GM12875 (cell line): ENCODE results near the gene MDH2.
"Not testable (repeated sequence)": the region's sequence is repeated elsewhere in the genome, so short reads cannot be mapped to it uniquely, and the experiment has no call there.

ENCODE experiments used
- H3K4me3 ChIP-seq: one replicate; pipeline ENCODE4 v1.5.1; 2011; ENCODE audit warnings: low read depth, low read length, control low read depth
- TF ChIP-seq, protein P1 (sequence below): IDR thresholded peaks from 2 replicates; pipeline ENCODE4 v1.5.1; 2011; ENCODE audit warnings: low read depth, mild to moderate bottlenecking, control low read depth, inconsistent platforms, low read length, moderate library complexity, borderline replicate concordance; ENCODE audit not compliant: insufficient read depth

MDH2 gene

DNA sequence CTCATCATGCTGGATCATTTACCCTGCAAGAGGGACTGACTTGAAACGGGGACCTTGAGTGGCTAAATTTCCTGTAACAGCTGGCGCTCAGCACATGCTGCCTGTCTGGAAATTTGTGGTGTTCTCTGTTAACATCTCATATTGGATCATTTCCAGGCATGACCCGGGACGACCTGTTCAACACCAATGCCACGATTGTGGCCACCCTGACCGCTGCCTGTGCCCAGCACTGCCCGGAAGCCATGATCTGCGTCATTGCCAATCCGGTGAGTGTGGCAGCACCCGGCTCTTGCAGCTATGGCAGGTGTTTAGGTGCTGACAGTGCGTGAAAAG, 9.9 kb downstream of the MDH2 start:
- TF ChIP-seq, protein P1, sequence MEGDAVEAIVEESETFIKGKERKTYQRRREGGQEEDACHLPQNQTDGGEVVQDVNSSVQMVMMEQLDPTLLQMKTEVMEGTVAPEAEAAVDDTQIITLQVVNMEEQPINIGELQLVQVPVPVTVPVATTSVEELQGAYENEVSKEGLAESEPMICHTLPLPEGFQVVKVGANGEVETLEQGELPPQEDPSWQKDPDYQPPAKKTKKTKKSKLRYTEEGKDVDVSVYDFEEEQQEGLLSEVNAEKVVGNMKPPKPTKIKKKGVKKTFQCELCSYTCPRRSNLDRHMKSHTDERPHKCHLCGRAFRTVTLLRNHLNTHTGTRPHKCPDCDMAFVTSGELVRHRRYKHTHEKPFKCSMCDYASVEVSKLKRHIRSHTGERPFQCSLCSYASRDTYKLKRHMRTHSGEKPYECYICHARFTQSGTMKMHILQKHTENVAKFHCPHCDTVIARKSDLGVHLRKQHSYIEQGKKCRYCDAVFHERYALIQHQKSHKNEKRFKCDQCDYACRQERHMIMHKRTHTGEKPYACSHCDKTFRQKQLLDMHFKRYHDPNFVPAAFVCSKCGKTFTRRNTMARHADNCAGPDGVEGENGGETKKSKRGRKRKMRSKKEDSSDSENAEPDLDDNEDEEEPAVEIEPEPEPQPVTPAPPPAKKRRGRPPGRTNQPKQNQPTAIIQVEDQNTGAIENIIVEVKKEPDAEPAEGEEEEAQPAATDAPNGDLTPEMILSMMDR: no peak
- no peak overlapping the region for H3K4me3 ChIP-seq

GRCh38 chr7:76058745-76059144, 10.8 kb downstream of the MDH2 start:
- not testable (repeated sequence) for H3K4me3 ChIP-seq

DNA sequence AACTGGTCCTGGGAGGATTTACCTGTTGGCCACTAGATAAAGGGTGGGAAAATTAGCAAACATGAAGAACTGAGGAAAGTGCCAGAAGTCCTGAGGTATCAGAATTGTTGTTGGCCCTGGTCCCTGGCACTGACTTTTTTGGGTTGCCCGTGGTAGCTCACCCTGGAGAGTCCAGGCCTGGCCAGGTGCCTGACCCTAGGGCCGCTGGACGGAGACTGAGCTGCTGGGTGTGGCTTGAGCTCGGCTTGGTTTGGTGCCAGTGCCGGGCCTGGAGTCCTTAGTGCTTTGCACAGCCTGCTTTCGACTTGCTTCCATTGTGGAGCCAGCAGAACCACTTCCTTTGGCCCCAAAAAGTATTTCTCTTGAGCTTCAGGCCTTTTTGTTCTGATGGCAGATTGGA, 12.9 kb downstream of the MDH2 start:
- TF ChIP-seq, protein P1: no peak
- no peak overlapping the region for H3K4me3 ChIP-seq

- TF ChIP-seq, protein P1: no peak
- no peak overlapping the region for H3K4me3 ChIP-seq
Observed at GRCh38 chr7:76062254-76062653, 14.3 kb downstream of the MDH2 start.

DNA sequence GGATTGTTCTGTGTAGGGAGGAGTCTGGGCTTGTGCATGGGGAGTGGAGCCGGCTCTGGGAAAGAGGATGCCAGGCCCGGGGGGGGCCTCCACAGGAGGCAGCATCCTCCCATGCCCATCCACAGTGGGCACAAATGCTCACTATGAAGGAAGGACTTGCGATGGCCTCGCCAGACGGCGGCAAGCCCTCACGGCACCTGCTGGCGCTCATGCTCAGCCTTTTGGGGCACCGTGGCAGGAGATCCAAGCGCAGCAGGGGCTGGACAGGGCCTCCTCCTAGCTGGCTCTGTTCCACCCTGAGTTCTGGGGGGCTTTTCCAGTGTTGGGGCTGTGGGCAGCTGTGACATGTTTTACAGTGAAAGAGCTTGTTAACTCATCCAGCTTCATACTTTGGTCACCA, 15.2 kb downstream of the MDH2 start:
- H3K4me3 ChIP-seq: no peak overlapping the region
- TF ChIP-seq, protein P1: no peak

- TF ChIP-seq, protein P1: no peak
- H3K4me3 ChIP-seq: no peak overlapping the region
Observed at GRCh38 chr7:76063525-76063924, 15.6 kb downstream of the MDH2 start.

DNA sequence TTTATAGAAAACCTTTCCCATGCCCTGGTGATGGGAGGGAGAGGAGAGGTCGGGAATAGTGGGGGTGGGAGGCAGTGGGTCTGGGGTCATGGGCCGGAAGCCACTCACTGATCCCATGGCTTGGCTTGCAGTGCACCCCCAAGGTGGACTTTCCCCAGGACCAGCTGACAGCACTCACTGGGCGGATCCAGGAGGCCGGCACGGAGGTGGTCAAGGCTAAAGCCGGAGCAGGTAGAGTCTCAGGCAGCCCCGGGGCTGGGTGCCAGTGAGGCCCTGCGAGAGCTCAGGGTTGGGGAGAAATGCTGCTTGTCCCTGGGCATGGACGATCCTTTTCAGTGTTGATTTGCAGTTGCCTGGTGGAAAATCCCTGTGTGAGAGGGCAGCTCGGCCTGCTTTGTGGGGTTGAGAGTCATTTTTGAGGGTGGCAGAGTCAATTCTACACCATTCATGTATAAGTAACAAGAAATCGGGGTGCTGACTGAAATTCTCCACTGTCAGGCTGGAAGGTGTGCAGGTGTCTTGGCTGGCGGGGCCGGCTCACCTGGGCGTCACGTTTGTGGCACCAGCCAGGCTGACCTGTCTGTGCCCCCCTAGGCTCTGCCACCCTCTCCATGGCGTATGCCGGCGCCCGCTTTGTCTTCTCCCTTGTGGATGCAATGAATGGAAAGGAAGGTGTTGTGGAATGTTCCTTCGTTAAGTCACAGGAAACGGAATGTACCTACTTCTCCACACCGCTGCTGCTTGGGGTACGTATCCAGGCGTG, 16.5 kb downstream of the MDH2 start:
- H3K4me3 ChIP-seq: no peak overlapping the region
- TF ChIP-seq, protein P1: no peak
